Heart left ventricle (tissue), 16 donors: ENCODE measurements around the gene HCST. TPM values are rescaled to one million over a fixed set of nuclear protein-coding genes. Genes with fewer than 3 reads are reported as not detected.

Source experiments
- ATAC-seq, 4 donors: fragments of 200-7000 bp; cut with Tn5 transposase; one replicate each; pipeline ENCODE4 v1.9.1; 2020 to 2022; ENCODE audit warnings: moderate library complexity in 4 of 4, mild to moderate bottlenecking in 3 of 4, moderate number of reproducible peaks in 1 of 4
- DNase-seq, 5 donors: peaks; one replicate each; pipeline ENCODE4 v3.0.0-alpha.2; 2020
- H3K27ac ChIP-seq, 12 donors: fragments of 200-600 bp; sonication (generic) in 4 of 12; one replicate each; pipeline versions ENCODE4 v1.5.0 to v1.8.0; 2016 to 2022; ENCODE audit warnings: mild to moderate bottlenecking in 2 of 12
- H3K27me3 ChIP-seq, 9 donors: fragments of 200-600 bp; sonication (generic) in 2 of 9; one replicate each; pipeline versions ENCODE4 v1.5.1 to v1.8.0; 2016 to 2022; ENCODE audit warnings: mild to moderate bottlenecking in 3 of 9
- H3K36me3 ChIP-seq, 9 donors: fragments of 200-600 bp; sonication (generic) in 2 of 9; one replicate each; pipeline versions ENCODE4 v1.5.0 to v1.8.0; 2018 to 2022; ENCODE audit warnings: mild to moderate bottlenecking in 2 of 9
- H3K4me1 ChIP-seq, 12 donors: fragments of 200-600 bp; sonication (generic) in 4 of 12; one replicate each; pipeline versions ENCODE4 v1.5.0 to v1.8.0; 2016 to 2022; ENCODE audit warnings: mild to moderate bottlenecking in 3 of 12
- H3K4me3 ChIP-seq, 12 donors: fragments of 200-600 bp; sonication (generic) in 4 of 12; one replicate each; pipeline versions ENCODE4 v1.5.0 to v1.8.0; 2017 to 2022; ENCODE audit warnings: mild to moderate bottlenecking in 9 of 12, moderate library complexity in 4 of 12
- H3K9me3 ChIP-seq, 12 donors: fragments of 200-600 bp; sonication (generic) in 4 of 12; one replicate each; pipeline versions ENCODE4 v1.5.0 to v1.8.0; 2016 to 2022; ENCODE audit warnings: mild to moderate bottlenecking in 1 of 12
- POLR2A ChIP-seq, 2 donors: fragments of 450-650 bp; IDR thresholded peaks; one replicate each; pipeline ENCODE4 v1.6.1; 2017; ENCODE audit warnings: antibody characterized with exemption in 2 of 2, mild to moderate bottlenecking in 2 of 2, moderate library complexity in 2 of 2
- WGBS, 4 donors: extraction: QIAGEN DNeasy Blood & Tissue Kit in 2 of 4; methylation state at CpG; one replicate each; pipeline versions ENCODE4 v1.1.5 to v1.1.7; 2013 to 2018; 5-methylcytosine and 5-hydroxymethylcytosine counted together
- intact Hi-C, 10 donors: fragments of 100-400 bp; cut with DNase I; formaldehyde crosslinking; loops; one replicate each; pipeline versions ENCODE4 v1.11.1 to v1.14.2; 2022
- polyA plus RNA-seq, 2 donors: library from polyadenylated mRNA; stranded (reverse); fragments of 200-250 nt; gene quantifications; one replicate each; pipeline ENCODE4 v1.2.3, GENCODE V29; 2013
- total RNA-seq, 9 donors: library from RNA; depleted of rRNA in 2 of 9; stranded (reverse); fragments of >200 nt in 2 of 9; fragmentation: NEBNext Ultra II Directional in 3 of 9; extraction: Animal tissue kit (Norgen Biotek cat#: 25700) in 3 of 9; gene quantifications; one replicate each; pipeline versions ENCODE4 v1.1.0 to v1.2.4, GENCODE V29; 2016 to 2023
- TF ChIP-seq, protein P1 (sequence below), 12 donors: fragments of 200-600 bp; sonication (generic) in 4 of 12; IDR thresholded peaks; one replicate each; pipeline versions ENCODE4 v1.5.0 to v1.8.0; 2018 to 2022; ENCODE audit warnings: antibody characterized with exemption in 12 of 12, mild to moderate bottlenecking in 5 of 12
- donor health status: ischemic (EF 13 %, LVEDD 7.1; RV severe dilation, severe dysfunction).
- donor health status: healthy with polysubstance abuse.
- donor health status: DM: no; HTN: yes; CAD: no.
- donor health status: DM: no; HTN: no; CAD: no.
- donor health status: ischemic (EF 25% LVEDD 6.9; RV normal size, moderate dysfunction).
- donor health status: ischemic (EF 25% LVEDD 5.7; RV mildly dilated, moderate dysfunction).
- donor health status: healthy.
- donor health status: DM: yes; HTN: yes; CAD: no.
- donor health status: ischemic (EF 35%, LVEDD 5.7; RV mildly dilated, moderate dysfunction).
- donor health status: nonischemic (EF 11% LVEDD 7.7; RV severe dilation, severe dysfunction).
- donor health status: DM: yes; HTN: yes; CAD: no.
- donor health status: PGD.
- donor health status: ischemic (EF 29% LVEDD 5.4; RV normal size, mild dysfunction).
- donor health status: nonischemic (EF 23%, LVEDD 6.1; RV moderate dilation, normal function).

Gene HCST
- total and polyA plus RNA-seq, 11 donors: 2.3 to 31.7 (median 4.7) TPM; not detected in 1

DNA sequence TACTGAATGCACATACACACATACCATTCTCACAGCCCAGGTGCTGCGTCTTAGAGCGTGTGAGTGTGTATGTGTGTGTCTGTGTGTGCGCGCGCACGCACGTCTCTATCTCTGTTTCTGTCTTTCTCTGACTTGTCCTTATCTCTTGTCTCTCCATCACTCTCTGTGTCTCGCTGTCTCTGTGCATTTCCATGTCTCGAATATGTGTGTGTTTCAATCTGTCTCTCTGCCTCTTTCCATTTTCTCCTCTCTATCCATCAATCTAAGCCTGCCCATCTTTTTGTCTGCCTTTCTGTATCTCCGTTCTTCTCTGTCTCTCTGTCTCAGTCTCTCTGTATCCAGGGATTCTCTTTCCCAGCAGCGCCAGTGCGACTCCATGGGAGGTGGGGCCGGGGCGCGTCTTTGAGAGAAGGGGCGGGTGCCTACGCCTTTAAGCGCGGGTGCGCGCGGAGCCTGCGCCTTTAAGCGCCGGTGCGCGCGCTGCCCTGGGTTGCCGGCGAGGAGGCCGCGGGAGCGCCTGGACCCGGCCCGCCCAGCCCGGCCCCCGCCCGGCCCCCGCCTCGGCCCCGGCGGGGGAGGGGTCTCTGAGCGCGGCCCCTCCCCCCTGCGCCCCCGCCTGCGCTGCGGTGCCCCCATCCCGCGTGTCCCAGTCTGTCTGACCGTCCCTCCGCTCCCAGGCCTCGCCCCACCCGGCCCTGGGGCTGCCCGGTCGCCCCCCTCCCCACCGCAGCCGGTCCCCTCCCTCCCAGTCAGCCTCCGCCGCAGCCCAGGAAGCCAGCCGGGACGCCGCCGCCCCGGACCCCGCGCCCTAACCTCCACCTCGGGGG is 33.8 kb downstream of the HCST start, which contains the start of gene LRFN3:
LRFN3 (plus strand) TSS at position 464 of the 827 bp plus-strand sequence. CDS start 3,052 bp downstream, outside the sequence.
- Histone ChIP-seq H3K4me1 (peaks cover 0 to 33% (median 21%) of the 10 kb centered on the region in 12 donors), H3K9me3 (no peaks in the 10 kb centered on the region), H3K4me3 (peak within 1 kb of the TSS; percentile 35 to 82 (median 68)), H3K27me3 (peaks cover 0 to 2% (median 0%) of the 10 kb centered on the region in 9 donors), H3K36me3 (peaks cover 0 to 16% (median 8%) of the 10 kb centered on the region in 9 donors), H3K27ac (peak within 1 kb of the TSS in 11 of 12 donors; percentile 49 to 90 (median 69))
- WGBS, 4 donors: 1 to 2% (median 1%) methylated on average over 27 to 67 of the region's 68 CpGs
- DNase-seq: peak; percentile 68 to 86 (median 77)
- intact Hi-C loops: loop anchor here in 6 of 10 donors (5.0 to 10.0 kb wide), 5 partner anchors 161 to 244 kb away; partner anchors contain the start of genes IGFLR1 (in 2 of the 6), KMT2B (in 2 of the 6), LIN37 (in 2 of the 6) and PSENEN (in 2 of the 6)
- TF ChIP-seq POLR2A (IDR thresholded peaks at IDR 0.05): no peak
- TF ChIP-seq, protein P1, sequence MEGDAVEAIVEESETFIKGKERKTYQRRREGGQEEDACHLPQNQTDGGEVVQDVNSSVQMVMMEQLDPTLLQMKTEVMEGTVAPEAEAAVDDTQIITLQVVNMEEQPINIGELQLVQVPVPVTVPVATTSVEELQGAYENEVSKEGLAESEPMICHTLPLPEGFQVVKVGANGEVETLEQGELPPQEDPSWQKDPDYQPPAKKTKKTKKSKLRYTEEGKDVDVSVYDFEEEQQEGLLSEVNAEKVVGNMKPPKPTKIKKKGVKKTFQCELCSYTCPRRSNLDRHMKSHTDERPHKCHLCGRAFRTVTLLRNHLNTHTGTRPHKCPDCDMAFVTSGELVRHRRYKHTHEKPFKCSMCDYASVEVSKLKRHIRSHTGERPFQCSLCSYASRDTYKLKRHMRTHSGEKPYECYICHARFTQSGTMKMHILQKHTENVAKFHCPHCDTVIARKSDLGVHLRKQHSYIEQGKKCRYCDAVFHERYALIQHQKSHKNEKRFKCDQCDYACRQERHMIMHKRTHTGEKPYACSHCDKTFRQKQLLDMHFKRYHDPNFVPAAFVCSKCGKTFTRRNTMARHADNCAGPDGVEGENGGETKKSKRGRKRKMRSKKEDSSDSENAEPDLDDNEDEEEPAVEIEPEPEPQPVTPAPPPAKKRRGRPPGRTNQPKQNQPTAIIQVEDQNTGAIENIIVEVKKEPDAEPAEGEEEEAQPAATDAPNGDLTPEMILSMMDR (IDR thresholded peaks at IDR 0.05): no peak
- peak in 3 of 4 donors; percentile 41 to 59 (median 54) for ATAC-seq

DNA sequence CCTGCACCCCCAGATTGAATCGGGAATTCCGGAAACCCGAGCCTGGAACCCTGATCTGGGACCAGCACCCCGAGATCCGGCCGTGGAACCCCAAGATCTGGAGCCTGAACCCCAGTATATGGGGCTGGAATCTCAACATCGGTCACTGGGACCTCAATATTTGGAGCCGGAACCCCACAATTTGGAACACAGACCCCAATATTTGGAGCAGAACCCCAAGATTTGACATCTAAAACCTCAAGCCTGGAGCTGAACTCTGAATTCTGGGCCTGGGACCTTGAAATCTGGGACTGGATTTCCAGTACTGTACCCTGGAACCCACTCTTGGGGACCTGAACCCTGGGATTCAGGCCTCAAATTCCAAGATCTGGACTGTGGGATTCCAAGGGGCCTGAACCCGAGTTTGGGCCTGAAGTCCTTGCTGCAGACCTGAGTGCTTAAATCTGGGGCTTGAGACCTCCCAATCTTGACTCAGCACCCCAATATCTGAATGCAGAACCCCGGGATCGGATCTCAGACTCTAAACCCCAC is 34.5 kb downstream of the HCST start:
- peak overlapping the region; percentile 35 to 82 (median 68) for H3K4me3 ChIP-seq
- peaks cover 0 to 30% (median 21%) of the 10 kb centered on the region in 12 donors for H3K4me1 ChIP-seq
- no peaks in the 10 kb centered on the region for H3K9me3 ChIP-seq
- WGBS, 4 donors: 20 to 49% (median 29%) methylated on average over 6 to 11 of the region's 11 CpGs
- H3K36me3 ChIP-seq: peaks cover 0 to 22% (median 8%) of the 10 kb centered on the region in 9 donors
- TF ChIP-seq, protein P1 (IDR thresholded peaks at IDR 0.05): no peak
- no peak for TF ChIP-seq POLR2A (IDR thresholded peaks at IDR 0.05)
- intact Hi-C loops: loop anchor here in 6 of 10 donors (5.0 to 10.0 kb wide), 5 partner anchors 162 to 245 kb away; partner anchors contain the start of genes IGFLR1 (in 2 of the 6), KMT2B (in 2 of the 6), LIN37 (in 2 of the 6) and PSENEN (in 2 of the 6)
- peak overlapping the region in 11 of 12 donors; percentile 49 to 90 (median 69) for H3K27ac ChIP-seq
- ATAC-seq: no peak
- DNase-seq: peak in 1 of 5 donors; percentile 9
- peaks cover 0 to 2% (median 0%) of the 10 kb centered on the region in 9 donors for H3K27me3 ChIP-seq

DNA sequence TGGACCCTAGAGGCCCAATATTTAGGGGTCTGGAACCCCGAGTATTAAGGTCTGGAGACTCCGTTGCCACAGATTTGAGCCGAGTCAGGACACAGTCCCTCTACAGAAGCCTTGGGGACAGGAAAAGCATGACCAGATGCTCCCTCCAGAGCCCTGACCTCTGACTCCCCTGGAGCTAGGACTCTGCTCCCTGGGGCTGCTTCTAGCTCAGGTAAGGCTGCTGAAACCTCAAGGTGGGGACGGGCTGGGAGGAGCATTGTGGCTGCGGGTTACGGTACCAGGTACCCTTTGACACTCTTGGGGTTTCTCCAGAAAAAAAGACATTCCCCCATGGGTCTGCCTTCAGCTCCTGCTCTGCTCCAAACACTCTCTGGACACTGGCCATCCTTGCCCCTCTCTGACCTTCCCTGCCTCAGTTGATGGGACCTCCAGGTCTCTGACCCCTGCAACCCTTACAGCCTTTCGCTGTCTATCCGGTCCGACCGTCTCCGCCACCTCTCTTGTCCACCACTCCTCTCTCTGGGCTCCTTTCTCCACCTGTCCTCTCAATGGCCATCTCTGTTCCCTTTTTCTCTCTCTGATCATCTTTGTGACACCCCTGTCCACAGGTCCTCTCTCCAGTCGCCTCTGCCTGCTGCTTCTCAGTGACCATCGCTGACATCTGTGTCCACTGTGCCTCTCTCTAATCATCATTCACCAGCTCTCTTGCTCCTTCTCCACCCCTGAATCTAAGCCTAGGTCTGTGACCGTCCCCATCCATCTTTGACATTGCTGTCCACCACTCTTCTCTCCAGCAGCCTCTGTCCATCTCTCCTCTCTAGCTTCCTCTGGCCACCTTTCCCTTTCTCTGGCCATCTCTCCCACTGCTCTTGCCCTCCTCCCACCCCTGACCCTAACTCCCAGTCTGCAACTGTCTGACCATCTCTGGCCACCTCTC is 35.3 kb downstream of the HCST start:
- Histone ChIP-seq H3K27me3 (peaks cover 0 to 2% (median 0%) of the 10 kb centered on the region in 9 donors), H3K36me3 (peaks cover 0 to 30% (median 8%) of the 10 kb centered on the region in 9 donors), H3K9me3 (no peaks in the 10 kb centered on the region), H3K4me1 (peaks cover 0 to 26% (median 21%) of the 10 kb centered on the region in 12 donors), H3K4me3 (peak overlapping the region in 11 of 12 donors; percentile 55 to 82 (median 70)), H3K27ac (peak overlapping the region in 5 of 12 donors; percentile 60 to 90 (median 69))
- intact Hi-C loops: loop anchor here in 6 of 10 donors (5.0 to 10.0 kb wide), 5 partner anchors 163 to 245 kb away; partner anchors contain the start of genes IGFLR1 (in 2 of the 6), KMT2B (in 2 of the 6), LIN37 (in 2 of the 6) and PSENEN (in 2 of the 6)
- 35 to 56% (median 42%) methylated on average over 14 of the region's 14 CpGs for WGBS, 4 donors
- peak in 2 of 4 donors; percentile 6 to 25 for ATAC-seq
- no peak for TF ChIP-seq POLR2A (IDR thresholded peaks at IDR 0.05)
- TF ChIP-seq, protein P1 (IDR thresholded peaks at IDR 0.05): no peak
- DNase-seq: peak in 2 of 5 donors; percentile 18 to 24
